WI38 (cell line): ENCODE results near the gene AARS1.

ENCODE experiments used
- H3K4me3 ChIP-seq: 2 replicates; pipeline ENCODE4 v1.5.1; 2011; ENCODE audit warnings: low read depth, mild to moderate bottlenecking, control low read depth, low read length
- CTCF ChIP-seq: IDR thresholded peaks from 2 replicates; pipeline ENCODE4 v1.5.1; 2012; ENCODE audit warnings: low read depth, mild to moderate bottlenecking, control low read depth, low read length

Gene AARS1

GRCh38 chr16:70306880-70307279 lies 17.6 kb upstream of the AARS1 start:
- no peak for TF ChIP-seq CTCF
- no peak overlapping the region for H3K4me3 ChIP-seq

- TF ChIP-seq CTCF = no peak
- H3K4me3 ChIP-seq = no peak overlapping the region
Measured at GRCh38 chr16:70304892-70305448, 15.7 kb upstream of the AARS1 start.

- TF ChIP-seq CTCF = no peak
Measured at GRCh38 chr16:70302745-70303144, 13.4 kb upstream of the AARS1 start.

GRCh38 chr16:70301121-70301520 lies 11.8 kb upstream of the AARS1 start:
- TF ChIP-seq CTCF = no peak
- H3K4me3 ChIP-seq = no peak overlapping the region

More at GRCh38 chr16:70302745-70303144, 13.4 kb upstream of the AARS1 start:
- no peak overlapping the region for H3K4me3 ChIP-seq

GRCh38 chr16:70298988-70299938 lies 10.0 kb upstream of the AARS1 start, which contains the start of gene DDX19B:
Gene DDX19B (plus strand): TSS chr16:70299186. CDS start chr16:70299298, 112 bp downstream.
- no peak for TF ChIP-seq CTCF

GRCh38 chr16:70295634-70296033 lies 6.3 kb upstream of the AARS1 start:
- no peak for TF ChIP-seq CTCF
- H3K4me3 ChIP-seq = no peak overlapping the region

More at GRCh38 chr16:70298988-70299938, 10.0 kb upstream of the AARS1 start, which contains the start of gene DDX19B:
- peak within 1 kb of the TSS; percentile 65 for H3K4me3 ChIP-seq
